ENCODE data around the gene SLC35A1. TPM values are rescaled to one million over a fixed set of nuclear protein-coding genes. Genes with fewer than 3 reads are reported as not detected.

Gene SLC35A1
- total and polyA plus RNA-seq, 2 of the 8 experiments (the other 6 are each of a cell fraction or from before 2014, with no cell fraction given): 4.7 to 9.2 TPM

GRCh38 chr6:87444362-87444761 lies 28.4 kb upstream of the SLC35A1 start (continued):
- TF ChIP-seq CHD7 (IDR thresholded peaks at IDR 0.05; ENCODE audit: insufficient replicate concordance, low read length) (no peak), TCF12 (IDR thresholded peaks at IDR 0.05; ENCODE audit: low read depth, low read length) (peak; percentile 90; the same call in 1 of the 2 replicates), SIN3A (conservative IDR thresholded peaks at IDR 0.05 in 1 of 2, IDR thresholded peaks at IDR 0.05 in 1 of 2; ENCODE audit: low read depth in 1 of 2, low read length in 2 of 2) (0 out of 4 replicates have a peak, but pooled peaks of 1 of the 2 experiments have one; percentile 28), TEAD4 (IDR thresholded peaks at IDR 0.05; ENCODE audit: low read depth, low read length) (peak; percentile 100), YY1 (IDR thresholded peaks at IDR 0.05; ENCODE audit: low read depth, low read length) (peak; percentile 80), SP1 (IDR thresholded peaks at IDR 0.05; ENCODE audit: low read depth, low read length) (peak; percentile 75)

All from H1 (cell line).